Spinal cord (tissue), 10 donors: ENCODE data around the gene KBTBD7. TPM values are rescaled to one million over a fixed set of nuclear protein-coding genes. Genes with fewer than 3 reads are reported as not detected.

Experiments
- DNase-seq, 6 donors: peaks; one replicate each; pipeline versions ENCODE4 v3.0.0 to v3.0.0-alpha.2; 2013 to 2015; ENCODE audit warnings: low spot score in 6 of 6, low read depth in 4 of 6
- H3K27ac ChIP-seq: one replicate; pipeline ENCODE4 v1.5.1; 2013; ENCODE audit warnings: low read depth, low read length, control low read depth
- H3K27me3 ChIP-seq: one replicate; pipeline ENCODE4 v1.6.1; 2013; ENCODE audit warnings: low read length; ENCODE audit not compliant: control insufficient read depth, insufficient read depth
- H3K36me3 ChIP-seq: one replicate; pipeline ENCODE4 v1.6.1; 2013; ENCODE audit warnings: low read length; ENCODE audit not compliant: control insufficient read depth, insufficient read depth
- H3K4me1 ChIP-seq: one replicate; pipeline ENCODE4 v1.6.1; 2013; ENCODE audit warnings: low read length; ENCODE audit not compliant: control insufficient read depth, insufficient read depth
- H3K4me3 ChIP-seq: one replicate; pipeline ENCODE4 v1.5.1; 2013; ENCODE audit warnings: low read depth, low read length, control low read depth
- H3K9me3 ChIP-seq: one replicate; pipeline ENCODE4 v1.6.1; 2013; ENCODE audit warnings: low read length; ENCODE audit not compliant: control insufficient read depth, insufficient read depth
- WGBS: methylation state at CpG from one replicate; pipeline ENCODE4 v1.1.5; 2013; ENCODE audit warnings: missing lambda C conversion rate; ENCODE audit not compliant: insufficient coverage; 5-methylcytosine and 5-hydroxymethylcytosine counted together
- polyA plus RNA-seq, 2 donors: library from polyadenylated mRNA; unstranded; fragments of 120-200 nt; gene quantifications; one replicate each; pipeline ENCODE4 v1.2.1, GENCODE V29; 2013; ENCODE audit not compliant: insufficient read length in 2 of 2
- total RNA-seq, 2 donors: library from RNA; depleted of rRNA in 1 of 2; stranded (reverse); fragments of 120-200 nt in 1 of 2; fragments of >200 nt in 1 of 2; gene quantifications; one replicate each; pipeline versions ENCODE4 v1.2.3 to v1.2.4, GENCODE V29; 2013 to 2014
- donor health status: healthy.

Gene KBTBD7
- total and polyA plus RNA-seq, 4 donors, result 16.0 to 24.2 (median 19.8) TPM

- Histone ChIP-seq H3K9me3 (no peaks in the 10 kb centered on the region), H3K27me3 (no peaks in the 10 kb centered on the region), H3K4me3 (no peak overlapping the region), H3K27ac (no peak overlapping the region), H3K36me3 (no peaks in the 10 kb centered on the region), H3K4me1 (no peaks in the 10 kb centered on the region)
- no peak for DNase-seq
- no CpG with 5 or more reads among the region's 2 CpGs for WGBS
Measured at GRCh38 chr13:41199526-41199925, 5.2 kb upstream of the KBTBD7 start.

DNA sequence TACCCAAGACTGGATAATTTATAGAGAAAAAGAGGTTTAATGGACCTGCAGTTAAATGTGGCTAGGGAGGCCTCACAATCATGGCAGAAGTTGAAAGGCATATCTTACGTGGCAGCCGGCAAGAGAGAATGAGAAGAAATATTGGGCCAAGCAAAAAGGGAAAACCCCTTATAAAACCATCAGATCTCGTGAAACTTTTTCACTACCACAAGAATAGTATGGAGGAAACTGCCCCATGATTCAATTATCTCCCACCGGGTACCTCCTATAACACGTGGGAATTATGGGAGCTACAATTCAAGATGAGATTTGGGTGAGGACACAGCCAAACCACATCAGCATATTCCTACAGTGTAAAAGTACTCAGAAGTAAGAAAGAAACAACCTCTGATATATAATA lies 4.7 kb upstream of the KBTBD7 start:
- DNase-seq, result no peak
- H3K27ac ChIP-seq, result no peak overlapping the region
- no peak overlapping the region for H3K4me3 ChIP-seq
- peaks cover 2% of the 10 kb centered on the region for H3K4me1 ChIP-seq
- no peaks in the 10 kb centered on the region for H3K36me3 ChIP-seq
- H3K9me3 ChIP-seq, result no peaks in the 10 kb centered on the region
- H3K27me3 ChIP-seq, result no peaks in the 10 kb centered on the region
- no CpG with 5 or more reads among the region's 5 CpGs for WGBS

DNA sequence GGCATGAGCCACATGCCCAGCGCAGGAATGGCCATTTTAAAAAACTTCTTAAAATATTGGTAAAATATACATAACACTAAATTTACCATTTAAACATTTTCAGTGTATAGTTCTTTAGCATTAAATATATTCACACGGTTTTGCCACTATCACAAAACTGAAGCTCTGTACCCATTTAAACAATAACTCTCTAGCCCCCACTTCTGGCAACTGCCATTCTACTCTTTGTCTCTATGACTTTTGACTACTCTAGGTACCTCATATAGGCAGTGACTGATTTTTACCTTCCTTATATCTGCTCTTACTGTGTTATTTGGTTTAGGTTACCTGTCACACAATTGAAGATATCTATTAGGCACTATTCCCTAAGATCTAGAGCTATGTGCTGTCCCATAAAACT lies 2.3 kb upstream of the KBTBD7 start:
- no peak overlapping the region for H3K27ac ChIP-seq
- no CpG with 5 or more reads among the region's 2 CpGs for WGBS
- H3K27me3 ChIP-seq, result no peaks in the 10 kb centered on the region
- H3K4me3 ChIP-seq, result no peak overlapping the region
- no peaks in the 10 kb centered on the region for H3K36me3 ChIP-seq
- DNase-seq, result no peak
- H3K4me1 ChIP-seq, result peaks cover 14% of the 10 kb centered on the region
- no peaks in the 10 kb centered on the region for H3K9me3 ChIP-seq

DNA sequence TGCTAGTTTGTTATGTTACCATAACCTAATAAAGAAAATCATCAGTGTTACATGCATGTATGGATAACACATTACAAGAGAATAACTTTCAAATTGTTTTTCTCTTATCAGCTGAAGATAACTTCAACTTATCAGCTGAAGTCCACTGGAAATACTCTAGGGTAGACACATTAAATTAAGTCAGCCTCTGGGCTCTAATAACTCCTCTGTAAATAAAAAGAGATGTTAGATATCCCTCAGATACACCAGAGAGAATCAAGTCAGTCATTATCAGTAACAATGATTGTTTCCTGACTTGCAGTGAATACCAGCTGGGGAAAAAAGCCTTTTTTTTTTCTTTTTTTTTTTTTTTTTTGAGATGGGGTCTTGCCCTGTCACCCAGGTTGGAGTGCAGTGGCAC lies 1.6 kb upstream of the KBTBD7 start:
- Histone ChIP-seq H3K4me1 (peaks cover 14% of the 10 kb centered on the region), H3K27me3 (no peaks in the 10 kb centered on the region), H3K4me3 (no peak overlapping the region), H3K36me3 (no peaks in the 10 kb centered on the region), H3K9me3 (no peaks in the 10 kb centered on the region), H3K27ac (no peak overlapping the region)
- no peak for DNase-seq

DNA sequence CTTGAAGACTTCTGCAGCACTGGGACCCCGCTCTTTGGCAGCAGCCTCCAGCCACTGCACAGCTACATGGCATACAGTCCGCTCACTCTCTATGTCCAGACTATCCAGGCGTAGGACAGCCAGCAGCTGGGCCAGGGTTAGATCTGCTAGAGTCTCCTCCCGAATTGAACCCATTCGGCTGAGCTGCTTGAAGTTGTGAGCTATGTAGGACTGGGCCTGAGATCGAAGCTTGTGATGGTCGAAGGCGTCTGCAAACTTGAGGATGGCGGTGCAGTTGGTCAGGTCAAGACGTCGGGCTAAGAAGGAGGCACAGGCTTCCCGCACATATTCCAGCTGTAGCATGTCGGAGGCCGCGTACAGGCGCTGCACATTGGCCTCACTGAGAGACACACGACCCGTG lies 900 bp downstream of the KBTBD7 start:
- DNase-seq, result no peak
- Histone ChIP-seq H3K4me1 (peaks cover 14% of the 10 kb centered on the region), H3K4me3 (peak overlapping the region; percentile 86), H3K27me3 (no peaks in the 10 kb centered on the region), H3K36me3 (no peaks in the 10 kb centered on the region), H3K27ac (no peak overlapping the region), H3K9me3 (no peaks in the 10 kb centered on the region)
- 100% methylated on average over 14 of the region's 18 CpGs for WGBS

- DNase-seq, result no peak
- no peak overlapping the region for H3K27ac ChIP-seq
- H3K36me3 ChIP-seq, result no peaks in the 10 kb centered on the region
- no peaks in the 10 kb centered on the region for H3K9me3 ChIP-seq
- 94% methylated on average over 2 of the region's 6 CpGs for WGBS
- peaks cover 7% of the 10 kb centered on the region for H3K4me1 ChIP-seq
- H3K4me3 ChIP-seq, result no peak overlapping the region
- H3K27me3 ChIP-seq, result no peaks in the 10 kb centered on the region
Measured at GRCh38 chr13:41188584-41188983, 5.8 kb downstream of the KBTBD7 start.

DNA sequence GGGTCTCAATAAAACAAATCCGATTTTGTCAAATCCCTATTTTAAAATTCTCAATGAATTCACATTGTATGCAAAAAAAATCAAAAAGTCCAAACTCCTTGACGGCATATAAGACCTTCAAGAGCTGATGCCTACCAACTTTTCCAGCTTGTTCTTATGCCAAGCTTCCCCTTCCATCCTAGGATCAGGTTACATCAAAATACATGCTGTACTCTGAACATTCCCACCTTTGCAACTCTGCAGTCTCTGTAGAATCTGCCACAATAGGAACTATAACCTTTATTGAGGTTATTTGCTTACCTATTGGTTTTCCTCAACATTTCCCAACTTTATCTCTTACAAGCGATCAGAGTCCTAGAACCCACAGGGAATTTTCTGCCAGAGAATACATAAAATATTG lies 7.9 kb downstream of the KBTBD7 start:
- Histone ChIP-seq H3K27me3 (no peaks in the 10 kb centered on the region), H3K27ac (no peak overlapping the region), H3K4me1 (no peaks in the 10 kb centered on the region), H3K36me3 (no peaks in the 10 kb centered on the region), H3K4me3 (no peak overlapping the region), H3K9me3 (no peaks in the 10 kb centered on the region)
- 84% methylated on average over 2 of the region's 3 CpGs for WGBS
- no peak for DNase-seq

DNA sequence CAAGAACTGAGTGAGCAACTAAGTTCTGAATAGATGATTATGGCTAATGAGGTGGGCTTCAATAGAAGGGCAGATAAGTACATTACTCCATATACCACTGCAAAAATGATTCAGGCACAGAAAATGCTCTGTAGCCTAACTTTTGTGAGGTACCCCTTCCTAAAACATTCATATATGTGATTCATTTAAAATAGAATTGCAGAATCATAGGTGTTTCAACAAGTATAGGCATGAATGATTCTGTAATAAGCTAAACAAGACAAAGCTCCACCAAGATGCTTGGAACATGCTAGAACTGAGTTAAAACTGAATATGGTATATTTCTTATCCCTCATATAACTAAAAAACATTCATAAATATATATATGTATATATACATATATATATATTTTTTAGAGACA lies 12.1 kb downstream of the KBTBD7 start:
- Histone ChIP-seq H3K4me1 (no peaks in the 10 kb centered on the region), H3K4me3 (no peak overlapping the region), H3K27me3 (no peaks in the 10 kb centered on the region), H3K9me3 (no peaks in the 10 kb centered on the region), H3K36me3 (no peaks in the 10 kb centered on the region), H3K27ac (no peak overlapping the region)
- no peak for DNase-seq

DNA sequence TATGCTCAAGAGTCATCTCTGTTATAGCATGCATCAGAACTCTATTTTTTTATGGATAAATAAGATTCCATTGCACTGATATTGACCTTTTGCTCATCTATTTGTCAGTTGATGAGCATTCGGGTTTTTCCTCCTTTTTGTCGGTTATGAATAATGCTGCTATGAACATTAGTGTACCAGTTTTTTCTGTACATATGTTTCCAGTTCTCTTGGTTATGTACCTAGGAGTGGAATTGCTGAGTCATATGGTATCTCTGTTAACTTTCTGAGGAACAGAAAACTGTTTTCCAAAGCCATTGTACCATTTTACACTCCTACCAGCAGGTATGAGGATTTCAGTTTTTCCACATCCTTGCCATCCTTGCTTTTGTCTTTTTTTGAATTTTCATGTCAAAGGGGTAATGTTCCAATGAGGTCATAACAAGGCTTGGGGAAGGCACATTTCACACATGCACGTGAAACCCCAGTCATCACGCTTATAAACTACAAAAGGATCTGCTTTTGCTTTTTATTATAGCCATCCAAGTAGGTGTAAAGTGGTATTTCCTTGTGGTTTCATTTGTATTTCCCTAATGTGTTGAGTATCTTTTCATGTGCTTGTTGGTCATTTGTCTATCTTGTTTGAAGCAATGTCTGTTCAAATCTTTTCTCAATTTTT lies 14.6 kb downstream of the KBTBD7 start:
- Histone ChIP-seq H3K27ac (no peak overlapping the region), H3K36me3 (no peaks in the 10 kb centered on the region), H3K4me1 (no peaks in the 10 kb centered on the region), H3K4me3 (no peak overlapping the region), H3K9me3 (no peaks in the 10 kb centered on the region), H3K27me3 (no peaks in the 10 kb centered on the region)
- WGBS, result no CpG with 5 or more reads among the region's 4 CpGs
- no peak for DNase-seq

DNA sequence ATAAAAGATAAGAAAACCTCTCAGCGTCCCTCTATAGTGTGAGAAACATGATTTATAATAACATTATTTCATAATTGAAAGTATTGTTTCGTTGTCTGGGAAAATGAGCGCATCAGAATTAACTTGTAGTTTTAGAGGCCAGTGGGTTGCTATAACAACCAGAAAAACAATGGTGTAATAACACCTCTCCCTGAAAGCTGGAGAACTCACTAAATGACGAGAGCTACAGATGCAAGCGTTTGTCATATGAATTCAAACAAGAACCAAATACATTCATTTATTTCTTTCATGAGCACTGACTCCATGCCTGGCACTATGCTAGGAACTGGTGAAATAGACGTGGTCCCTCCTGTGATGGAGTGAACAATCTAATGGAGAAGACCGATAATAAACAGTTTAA lies 16.3 kb downstream of the KBTBD7 start:
- H3K27me3 ChIP-seq, result no peaks in the 10 kb centered on the region
- H3K27ac ChIP-seq, result no peak overlapping the region
- no peak overlapping the region for H3K4me3 ChIP-seq
- no peaks in the 10 kb centered on the region for H3K4me1 ChIP-seq
- WGBS, result 93% methylated on average over 2 of the region's 7 CpGs
- H3K9me3 ChIP-seq, result peaks cover 2% of the 10 kb centered on the region
- H3K36me3 ChIP-seq, result no peaks in the 10 kb centered on the region
- DNase-seq, result no peak
